Kasumi-1 (cell line): ENCODE data around the gene MPPED2.

Experiments used
- DNase-seq, 2 experiments: peaks; one replicate each; lab custom pipeline; 2025; lab: John Stamatoyannopoulos, UW

Gene MPPED2

DNA sequence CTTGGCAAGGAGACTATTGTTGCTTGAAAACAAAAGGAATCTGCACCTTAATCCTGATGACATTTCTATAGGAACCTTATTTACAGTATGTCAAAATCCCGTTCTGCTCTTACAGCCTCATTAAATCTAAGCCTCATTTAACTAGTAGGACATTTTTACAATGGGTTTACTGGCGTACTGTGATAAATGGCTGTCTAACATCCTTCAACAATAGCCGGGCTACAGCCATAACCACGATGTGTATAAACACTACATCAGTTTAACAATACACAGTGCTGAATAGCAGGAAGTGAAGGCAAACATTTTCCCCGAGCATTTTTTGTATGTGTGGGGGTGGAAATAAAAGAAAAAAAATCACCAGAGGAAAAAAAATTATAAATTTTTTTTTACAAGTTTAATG is 132.0 kb downstream of the MPPED2 start:
- DNase-seq: no peak

DNA sequence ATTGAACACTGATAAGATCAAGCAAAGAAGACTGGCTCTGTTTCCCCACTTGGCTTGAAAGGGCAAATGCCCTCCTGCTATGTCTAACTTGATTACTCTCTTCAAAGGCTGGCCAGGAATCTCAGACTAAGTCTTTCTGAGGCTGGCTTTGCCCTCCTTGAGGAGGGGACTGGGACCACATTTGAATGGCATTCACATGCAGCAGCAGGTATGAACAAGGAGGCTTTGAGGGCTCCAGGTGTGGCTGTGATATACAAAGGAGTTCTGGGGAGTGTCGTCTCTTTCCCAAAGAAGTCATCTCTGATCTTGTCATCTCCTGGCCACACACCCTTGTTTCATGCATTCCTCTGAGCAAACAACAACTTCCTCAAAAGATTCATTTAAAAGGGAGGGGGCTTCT is 132.4 kb downstream of the MPPED2 start:
- DNase-seq: no peak

DNA sequence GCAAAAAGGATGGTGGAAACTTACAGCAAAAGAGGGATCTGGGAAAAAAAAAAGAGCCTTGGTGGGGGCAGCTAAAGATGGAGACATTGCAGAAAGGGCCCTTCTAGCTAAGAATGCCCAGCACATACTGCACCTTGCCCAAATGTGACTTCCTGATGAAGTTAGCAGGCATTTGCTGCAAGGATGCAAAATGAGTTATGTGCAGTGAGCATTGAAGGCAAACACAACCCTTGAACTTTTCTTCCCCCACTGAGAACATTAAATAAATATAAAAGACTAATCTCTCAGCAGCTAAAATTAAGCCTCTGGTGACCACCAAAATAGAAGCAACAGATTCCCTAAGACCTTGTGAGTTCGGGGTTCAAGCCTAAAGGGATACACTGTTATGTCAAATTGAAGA is 133.3 kb downstream of the MPPED2 start:
- DNase-seq: no peak

DNA sequence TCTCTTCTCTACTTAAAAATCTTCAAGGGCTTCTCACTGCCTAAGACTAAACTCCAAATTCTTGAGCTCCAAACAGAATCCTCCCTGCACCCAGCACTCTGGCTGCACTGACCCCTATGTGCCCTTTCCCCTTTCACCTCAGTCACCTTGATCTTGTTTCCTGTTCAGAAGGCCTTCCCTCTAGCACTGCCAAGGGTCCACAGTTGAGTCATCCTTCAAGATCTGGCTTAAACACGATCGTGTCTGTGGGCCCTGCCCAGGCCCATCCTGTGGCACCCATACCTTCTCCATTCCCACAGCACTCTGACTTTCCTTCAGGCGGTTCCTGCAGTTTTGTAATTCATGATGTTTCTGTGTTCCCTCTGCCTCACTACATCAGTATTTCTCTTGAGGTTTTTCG is 134.0 kb downstream of the MPPED2 start:
- no peak for DNase-seq

DNA sequence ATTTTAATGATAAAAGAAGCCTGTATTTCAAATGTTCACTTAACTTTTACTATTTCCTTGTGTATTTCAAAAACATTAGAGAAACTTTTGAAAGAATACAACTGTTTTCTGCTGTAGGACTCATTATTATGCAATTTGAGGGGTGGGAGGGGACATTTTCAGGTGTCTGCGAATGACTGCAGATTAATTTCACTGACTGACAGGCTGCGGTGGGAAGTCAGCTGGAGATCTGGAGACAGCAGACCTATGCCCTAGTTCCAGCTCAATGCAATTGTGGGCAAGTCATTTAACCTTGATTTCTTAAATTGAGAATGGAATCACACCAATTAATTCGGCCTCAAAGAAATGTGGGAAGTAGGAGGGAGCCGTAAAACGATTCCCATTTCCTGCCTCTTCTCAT is 134.5 kb downstream of the MPPED2 start:
- DNase-seq: no peak

DNA sequence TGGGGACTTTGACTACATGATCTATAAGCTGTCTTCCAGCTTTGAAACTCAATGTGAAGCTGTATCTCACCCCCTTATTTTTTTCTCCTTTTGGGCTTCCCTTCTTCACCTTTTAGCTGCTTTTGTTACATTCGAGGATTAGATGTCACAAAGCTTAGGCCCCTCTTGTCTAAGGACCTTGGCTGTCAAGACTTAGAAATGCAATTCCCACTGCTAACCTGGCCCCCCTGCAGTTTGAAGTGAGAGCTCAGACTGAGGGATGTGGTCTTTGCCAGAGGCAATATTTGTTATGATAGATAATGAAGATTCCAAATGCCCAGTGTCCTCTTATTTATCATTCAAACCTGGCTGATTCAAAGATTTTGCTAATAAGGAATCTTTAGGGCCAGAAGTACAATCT is 135.0 kb downstream of the MPPED2 start:
- no peak for DNase-seq

DNA sequence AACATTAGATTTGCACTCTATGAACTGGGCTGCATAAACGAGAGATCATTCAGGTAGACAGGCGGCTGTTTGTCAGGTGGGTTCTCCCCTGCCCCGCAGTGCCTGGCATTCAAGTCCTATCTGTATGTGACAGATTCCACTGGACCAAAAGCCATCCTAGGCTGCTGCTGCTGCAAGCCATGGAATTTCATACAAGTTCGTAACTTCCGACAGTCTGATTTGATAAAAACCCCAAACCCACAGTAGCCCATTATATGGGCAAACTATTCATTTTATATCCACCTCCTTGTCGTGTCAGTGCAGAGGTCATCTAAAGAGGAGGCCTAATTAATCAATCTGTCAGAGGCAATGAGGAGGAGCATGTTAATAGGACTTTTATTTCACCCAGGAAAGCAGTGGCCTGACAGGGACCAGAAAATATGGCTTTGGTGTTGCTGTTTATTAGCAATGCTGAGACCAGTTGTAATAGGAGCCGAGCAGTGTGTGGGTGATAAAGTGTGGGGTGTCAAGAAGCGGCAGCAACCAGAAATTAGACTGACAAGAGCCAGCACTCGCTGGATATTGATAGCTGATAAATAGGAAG is 139.0 kb downstream of the MPPED2 start:
- no peak for DNase-seq

DNA sequence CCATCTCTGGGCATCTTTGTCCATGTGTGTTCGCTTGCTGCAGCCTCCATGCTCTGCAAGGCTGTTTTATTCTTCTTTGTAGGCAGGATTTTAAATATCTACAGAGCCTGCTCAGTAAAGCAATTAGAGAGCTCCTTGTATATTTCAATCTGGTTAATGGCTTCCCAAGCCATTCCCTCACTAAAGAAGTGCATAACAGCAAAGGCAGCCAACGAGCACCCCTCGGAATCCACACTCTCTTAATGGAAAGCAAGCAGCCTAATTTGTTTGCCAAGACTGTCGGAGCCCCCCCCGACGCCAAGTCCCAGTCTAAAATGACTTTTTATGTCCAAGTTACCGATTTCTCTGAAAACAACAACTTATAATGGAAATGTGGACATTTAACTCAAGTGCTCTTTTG is 139.6 kb downstream of the MPPED2 start:
- no peak for DNase-seq

DNA sequence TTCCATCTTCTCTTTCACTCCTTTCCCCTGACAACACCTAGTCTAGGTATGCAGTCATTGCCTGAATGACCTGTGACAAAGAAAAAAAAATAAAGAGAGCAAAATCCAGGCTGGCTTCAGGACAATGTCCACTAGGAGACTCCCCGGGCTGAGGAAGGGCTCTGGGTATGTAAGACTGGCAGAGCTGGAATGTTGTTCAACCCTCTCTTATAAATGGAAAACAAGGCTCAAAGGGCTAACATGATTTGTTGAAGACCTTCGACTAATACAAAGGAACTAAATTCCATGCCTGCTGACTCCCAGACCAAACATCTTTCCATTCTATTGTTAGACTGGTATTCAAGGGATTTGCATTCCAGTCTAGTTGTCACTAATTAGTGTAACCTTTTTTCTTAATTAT is 141.1 kb downstream of the MPPED2 start:
- no peak for DNase-seq

DNA sequence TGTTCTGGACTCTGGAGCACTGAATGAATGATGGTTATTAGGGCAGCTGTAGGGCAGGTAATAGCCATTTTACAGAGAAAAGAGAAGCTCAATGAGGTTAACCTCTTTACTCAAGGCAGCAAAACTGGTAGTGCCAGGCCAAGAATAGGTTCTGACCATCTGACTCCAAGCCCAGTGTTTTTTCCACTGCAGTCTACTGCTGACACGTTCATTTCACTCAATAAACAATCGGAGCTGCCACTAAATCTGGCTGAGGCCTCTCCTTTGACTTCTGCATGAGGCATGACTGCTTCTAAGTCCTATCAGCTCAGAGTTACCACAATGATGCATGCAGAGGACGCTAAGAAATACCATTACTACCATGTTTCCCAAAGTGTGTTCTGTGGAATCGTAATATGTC is 145.6 kb downstream of the MPPED2 start:
- no peak for DNase-seq

DNA sequence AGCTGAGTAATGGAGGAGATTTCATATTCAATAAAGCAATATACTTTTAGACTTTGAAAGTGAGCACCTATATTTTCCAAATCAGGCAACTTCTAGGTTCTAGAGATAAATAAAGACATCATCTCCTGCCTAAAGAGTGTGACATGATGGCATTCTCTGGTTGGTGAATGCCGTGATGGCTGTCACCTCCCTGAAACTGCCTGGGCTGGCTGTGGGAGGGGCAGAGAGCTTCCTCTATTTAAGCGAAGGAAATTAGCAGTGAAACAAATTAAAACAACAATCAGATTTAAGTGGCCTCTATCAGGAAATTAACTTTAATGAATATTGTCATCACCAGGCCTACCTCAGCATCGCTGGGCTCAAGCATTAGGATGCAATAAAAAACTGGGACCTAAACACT is 149.4 kb downstream of the MPPED2 start:
- DNase-seq: no peak

DNA sequence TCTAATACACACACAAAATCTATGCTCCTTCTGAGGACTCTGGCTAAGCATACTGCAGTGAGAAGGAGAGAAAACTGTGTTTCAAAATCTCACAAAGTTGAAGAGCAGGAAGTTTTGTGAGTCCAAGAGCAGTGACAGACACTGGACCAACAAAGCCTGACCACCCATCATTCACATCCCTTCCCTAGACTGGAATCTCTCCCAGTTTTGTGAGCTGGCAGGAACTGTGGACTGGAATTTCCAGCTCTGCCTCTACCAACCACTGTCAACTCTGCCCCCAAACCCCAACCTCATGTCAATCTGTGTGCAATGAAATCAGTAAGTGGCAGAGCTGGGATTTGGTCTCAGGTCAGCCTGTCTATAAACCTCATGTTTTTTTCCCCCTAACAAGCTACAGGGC is 150.7 kb downstream of the MPPED2 start:
- no peak for DNase-seq

DNA sequence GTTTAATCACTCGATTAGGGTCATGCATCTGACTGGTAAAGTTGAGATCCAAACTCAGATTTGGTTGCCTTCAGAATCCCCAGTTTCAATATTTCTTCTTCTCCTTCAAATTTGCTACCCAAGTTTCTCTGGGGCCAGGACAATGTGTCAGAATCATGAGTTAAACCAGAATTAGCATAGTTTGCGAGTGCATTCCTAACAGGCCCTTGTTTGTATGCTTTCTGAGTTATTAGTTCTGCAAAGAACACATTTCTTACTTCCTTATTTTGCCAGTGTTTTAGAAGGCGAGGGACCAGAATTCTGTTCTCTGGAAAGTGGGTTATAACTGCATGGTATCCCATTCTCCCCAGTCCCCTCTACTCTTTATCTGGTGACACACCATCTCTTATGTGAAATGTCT is 151.3 kb downstream of the MPPED2 start:
- no peak for DNase-seq

DNA sequence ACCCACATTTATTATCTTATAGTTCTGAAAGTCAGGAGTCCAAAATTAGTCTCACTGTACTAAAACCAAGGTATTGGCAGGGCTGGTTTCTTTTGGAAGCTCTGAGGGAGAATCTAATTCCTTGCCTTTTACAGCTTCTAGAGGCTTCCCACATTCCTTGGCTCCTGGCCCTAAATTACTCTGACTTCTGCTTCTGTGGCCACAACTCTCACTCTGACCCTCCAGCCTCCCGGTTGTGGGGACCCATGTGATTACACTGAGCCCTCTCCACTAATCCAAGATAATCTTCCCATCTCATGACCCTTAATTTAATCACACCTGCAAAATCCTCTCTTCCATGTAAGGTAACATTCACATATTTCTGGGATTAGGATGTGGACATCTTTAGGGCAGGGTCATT is 152.3 kb downstream of the MPPED2 start:
- no peak for DNase-seq

DNA sequence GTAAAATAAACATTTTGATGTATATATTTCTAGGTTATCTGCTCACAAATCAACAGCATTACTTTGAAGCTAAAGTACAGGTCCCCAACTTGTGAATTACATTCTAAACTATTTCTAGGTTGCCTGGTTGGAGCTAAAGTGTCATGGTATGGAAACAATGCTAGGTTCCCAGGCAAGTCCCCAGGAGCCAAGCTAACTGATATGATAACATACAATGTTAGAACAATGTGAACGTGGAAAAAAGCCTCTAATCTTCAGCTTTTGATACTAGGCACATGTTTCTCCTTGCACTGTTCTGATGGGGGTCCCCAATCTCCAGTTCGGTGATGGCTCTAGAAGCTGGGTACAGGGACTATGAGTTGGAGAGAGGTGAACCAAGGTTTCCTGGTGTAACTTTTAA is 153.4 kb downstream of the MPPED2 start:
- DNase-seq: no peak

DNA sequence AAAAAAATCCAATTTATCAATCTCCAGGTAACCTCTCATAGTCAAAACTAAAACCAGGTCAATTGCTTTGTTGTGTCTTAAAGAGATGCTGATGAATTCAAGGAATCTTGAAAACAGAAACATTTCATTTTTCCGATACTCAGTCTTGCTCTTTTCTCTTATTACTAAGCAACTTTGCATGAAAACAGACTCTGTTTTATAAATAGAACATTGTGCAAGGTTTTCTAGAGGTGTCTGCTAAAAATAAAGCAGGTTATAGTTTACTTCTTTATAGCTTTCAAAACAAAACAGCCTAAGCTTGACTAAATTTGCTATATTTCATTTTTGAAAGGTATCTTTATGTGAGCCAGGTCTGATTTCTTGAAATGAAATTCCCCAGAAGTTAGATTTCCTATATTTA is 154.0 kb downstream of the MPPED2 start:
- DNase-seq: no peak

DNA sequence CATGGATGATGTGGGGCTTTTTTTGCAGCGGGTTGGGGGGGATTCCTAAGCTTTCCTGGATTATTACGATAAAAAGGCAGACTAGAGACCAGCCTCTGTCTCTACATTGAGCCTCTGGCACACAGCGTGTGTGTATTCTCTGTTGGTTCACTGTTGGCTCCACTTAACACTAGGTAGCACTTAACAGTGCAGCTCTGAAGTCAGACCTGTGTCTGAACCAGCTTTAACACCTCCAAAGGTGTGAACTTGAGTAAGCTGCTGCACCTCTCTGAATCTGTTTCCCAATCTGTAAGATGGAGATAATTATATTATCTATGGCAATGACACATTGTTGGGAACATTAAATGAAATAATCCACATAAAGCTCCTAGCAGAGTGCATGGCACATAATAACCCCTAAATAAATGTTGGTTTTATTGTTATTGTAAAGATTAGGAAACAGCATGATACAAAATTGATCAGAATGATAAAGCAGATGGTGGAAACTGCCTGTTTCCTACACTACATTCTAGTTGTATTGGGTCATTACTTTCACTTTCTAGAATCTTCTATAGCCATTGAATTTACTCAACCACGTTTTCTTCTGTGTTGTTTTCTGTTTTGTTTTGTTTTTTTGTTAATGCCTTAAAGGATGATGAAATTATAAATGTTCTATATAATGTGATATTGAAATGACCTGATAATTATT is 154.9 kb downstream of the MPPED2 start:
- DNase-seq: no peak

DNA sequence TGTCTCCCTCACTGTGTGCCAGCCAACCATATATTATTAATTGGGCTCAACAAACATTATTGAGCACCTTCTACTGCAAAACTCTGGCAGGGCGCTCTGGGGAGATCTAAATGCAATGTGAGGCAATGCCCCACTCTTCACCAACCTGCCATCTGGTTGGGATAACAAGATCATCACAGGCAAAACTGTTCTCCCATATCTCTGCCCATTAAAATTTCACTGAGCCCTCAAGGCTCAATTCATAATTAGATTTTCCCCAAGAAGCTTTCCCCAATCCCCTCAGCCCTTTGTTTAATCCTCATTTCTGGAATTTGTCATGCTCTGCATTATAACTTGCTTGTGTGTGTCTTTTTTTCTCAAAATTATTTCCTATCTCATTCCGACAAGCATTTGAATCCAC is 156.6 kb downstream of the MPPED2 start:
- DNase-seq: no peak

DNA sequence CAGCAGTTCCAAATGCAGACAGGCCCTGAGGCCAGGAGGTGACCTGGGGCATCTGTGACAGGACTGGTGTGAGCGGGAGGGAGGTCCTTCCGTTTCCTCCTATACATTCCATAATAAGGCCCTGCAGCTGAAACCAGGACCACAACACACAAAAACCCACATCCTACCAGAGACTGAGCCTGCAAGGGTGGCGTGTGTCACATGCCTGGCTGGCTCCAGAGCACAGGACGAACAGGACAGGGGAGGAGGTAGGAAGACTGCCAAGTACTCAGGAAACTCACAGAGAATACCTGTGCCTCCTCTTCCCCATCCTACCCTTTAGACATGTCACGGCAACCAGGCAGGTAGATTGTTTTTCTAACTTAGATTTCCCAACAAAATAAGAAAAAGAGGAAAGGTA is 159.4 kb downstream of the MPPED2 start:
- no peak for DNase-seq

DNA sequence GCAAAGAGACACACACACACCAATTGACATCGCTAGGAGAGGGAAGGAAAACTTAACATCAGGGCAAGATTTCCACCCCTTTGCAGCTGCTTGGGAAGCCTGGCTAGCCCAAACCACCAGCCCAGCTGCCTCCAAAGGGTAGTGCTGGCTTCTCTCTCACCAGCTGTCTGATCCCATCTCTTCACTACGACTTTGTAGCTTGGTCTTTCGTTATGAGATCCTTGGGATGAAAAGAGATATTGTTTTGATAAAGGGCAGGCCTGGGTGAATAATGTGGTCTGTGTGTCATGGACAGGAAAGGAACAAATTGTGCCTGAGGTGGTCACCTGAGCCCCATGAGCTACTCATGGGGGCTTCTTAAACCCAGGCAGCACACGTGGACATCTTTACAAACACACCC is 161.3 kb downstream of the MPPED2 start:
- no peak for DNase-seq

DNA sequence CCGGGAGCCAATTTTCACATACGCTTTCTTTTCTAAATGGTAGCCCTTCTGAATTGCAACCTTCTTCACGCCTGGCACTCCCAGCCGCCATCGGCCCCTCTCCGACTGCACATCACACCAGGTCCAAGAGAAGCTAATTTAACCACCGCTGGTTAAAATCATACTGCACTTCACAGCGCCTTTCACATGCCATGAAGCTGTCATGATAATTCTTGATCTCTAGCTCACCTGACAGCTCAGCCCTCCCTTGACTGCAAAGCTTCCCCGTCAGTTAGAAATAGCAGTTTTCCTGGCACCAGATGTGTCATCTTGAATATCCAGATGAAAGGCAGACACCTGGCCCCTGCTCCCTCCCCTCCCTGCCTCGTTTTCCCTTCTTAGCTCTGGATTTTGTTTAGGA is 161.8 kb downstream of the MPPED2 start:
- DNase-seq: no peak

DNA sequence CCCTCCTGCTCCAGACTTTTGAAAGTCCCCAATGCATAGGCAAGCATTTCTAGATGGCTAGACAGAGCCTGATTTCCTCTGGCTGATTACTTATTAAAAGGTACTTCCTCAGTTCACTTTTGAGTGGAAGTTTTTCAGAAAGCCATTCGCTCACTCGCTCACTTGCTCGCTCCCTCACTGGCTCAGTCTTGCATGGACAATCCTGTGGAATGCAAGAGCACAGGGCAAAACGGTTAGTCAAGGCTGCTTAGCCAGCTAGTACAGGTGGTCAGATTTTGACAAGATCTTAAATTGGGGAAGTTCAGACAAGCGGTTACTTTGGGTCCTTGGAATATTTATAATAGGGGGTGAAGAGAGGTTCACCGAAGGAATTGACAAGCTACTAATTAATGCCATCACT is 162.3 kb downstream of the MPPED2 start:
- no peak for DNase-seq

DNA sequence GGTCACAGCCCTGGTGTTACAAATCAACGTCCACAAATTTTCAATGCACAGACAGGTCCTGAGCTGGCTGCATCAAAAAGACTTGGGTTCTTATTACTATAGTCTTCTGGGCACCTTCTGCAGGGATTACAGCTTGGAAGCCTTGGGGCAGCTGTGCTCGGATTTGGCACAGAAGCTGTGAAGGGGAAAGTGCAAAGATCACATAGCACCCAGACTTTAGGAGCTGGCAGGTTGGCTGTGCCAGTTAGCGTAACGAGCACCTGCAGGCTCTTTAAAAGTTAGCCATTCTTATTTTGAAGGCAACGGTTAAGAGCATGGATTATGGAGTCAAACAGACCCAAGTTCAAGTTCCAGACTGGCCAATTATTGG is 162.9 kb downstream of the MPPED2 start:
- no peak for DNase-seq

DNA sequence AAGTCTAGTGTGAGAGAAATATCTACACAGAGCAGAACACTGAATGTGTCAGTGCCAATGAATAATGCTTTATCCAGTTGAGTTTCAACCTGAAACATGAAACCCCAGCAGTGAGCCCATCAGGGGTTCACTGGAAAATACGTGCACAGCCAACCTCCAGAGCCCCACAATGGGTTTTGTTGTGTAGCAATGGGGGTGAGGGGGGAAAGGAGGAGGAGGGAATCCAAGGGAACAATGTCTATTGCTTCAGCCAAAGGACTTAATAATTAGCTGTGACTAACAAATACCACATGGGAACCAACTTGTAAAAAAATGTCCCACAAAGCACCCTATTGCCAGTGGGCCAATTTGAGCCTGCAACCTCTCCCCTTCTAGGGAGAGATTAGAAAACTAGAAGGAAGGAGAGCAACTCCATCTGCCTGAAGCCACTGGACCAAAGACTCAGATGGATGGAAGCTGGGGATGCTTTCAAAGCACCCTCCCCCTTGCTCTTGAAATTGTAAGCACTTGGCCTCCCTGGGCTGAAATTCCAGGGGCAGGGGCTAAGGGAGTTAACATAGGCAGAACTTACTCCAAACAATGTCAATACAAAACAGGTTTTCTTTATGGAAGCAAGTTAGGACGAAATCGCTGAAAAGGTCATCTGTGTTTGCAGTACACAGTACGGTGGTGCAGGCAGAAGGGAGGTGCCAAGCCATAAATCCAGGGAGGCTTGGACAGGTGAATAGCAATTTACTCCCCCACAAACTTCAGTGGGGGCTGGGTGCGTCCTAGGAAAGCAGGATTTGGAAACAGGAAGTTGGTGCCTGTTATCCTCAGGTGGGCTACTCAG is 163.5 kb downstream of the MPPED2 start:
- no peak for DNase-seq
